HL-60/S4 treated with phorbol 12-myristate 13-acetate at 8.2 ng/mL for 4 days and 3 days (cell line): ENCODE results near the gene TBC1D16.
"Not testable (repeated sequence)": the region's sequence is repeated elsewhere in the genome, so short reads cannot be mapped to it uniquely, and the experiment has no call there.

Experiments
- in situ Hi-C: fragments of 300-500 bp; cut with MboI; formaldehyde crosslinking; loops from 2 replicates; pipeline ENCODE4 v1.15.0; 2022; ENCODE audit warnings: low sequenced_read_pairs

The TBC1D16 gene

GRCh38 chr17:79915850-79916430, 119.7 kb downstream of the TBC1D16 start:
- in situ Hi-C loops = no loop called here

GRCh38 chr17:79914813-79915740, 120.6 kb downstream of the TBC1D16 start:
- in situ Hi-C loops = no loop called here

DNA sequence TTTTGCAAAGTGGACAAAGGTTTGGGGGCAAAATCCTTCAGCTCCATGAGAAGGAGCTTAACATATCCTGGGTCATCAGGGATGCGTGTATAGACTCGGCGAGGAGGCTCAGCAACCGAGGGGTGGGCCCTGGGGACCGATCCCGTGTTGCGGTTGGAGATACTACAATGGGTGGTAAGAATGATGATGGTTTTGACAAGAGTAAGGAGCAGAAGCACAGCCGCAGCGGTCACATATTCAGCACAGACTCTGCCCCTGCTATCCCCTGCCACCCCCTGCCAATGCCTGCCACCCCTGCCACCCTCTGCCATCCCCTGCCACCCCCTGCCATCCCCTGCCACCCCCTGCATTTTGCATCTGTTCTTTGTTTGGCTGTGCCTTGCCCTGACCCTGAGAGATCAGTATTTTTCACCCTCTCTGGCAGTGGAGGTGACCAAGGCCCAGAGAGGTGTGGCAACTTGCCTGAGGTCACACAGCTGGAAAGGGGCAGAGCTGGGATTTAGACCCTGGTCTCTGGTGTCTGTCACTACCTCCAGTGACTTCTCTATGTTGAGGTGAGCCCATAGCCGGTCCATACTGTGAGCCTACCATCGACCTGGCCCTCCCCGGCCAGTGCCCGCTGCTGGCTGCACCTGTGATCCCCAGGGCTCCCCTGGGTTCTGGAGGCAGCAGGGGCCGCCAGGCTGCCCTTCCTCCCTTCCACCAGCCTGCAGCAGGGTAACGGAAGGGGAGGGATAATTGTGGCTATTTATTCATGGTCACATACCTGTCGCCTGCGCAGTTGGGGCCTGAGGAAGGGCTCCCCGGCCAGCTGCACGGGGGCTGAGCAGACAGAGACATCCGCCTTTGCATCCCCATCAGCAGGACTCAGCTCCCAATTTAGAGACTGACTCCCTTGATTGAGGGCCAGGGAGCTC, 121.5 kb downstream of the TBC1D16 start:
- in situ Hi-C loops = no loop called here

DNA sequence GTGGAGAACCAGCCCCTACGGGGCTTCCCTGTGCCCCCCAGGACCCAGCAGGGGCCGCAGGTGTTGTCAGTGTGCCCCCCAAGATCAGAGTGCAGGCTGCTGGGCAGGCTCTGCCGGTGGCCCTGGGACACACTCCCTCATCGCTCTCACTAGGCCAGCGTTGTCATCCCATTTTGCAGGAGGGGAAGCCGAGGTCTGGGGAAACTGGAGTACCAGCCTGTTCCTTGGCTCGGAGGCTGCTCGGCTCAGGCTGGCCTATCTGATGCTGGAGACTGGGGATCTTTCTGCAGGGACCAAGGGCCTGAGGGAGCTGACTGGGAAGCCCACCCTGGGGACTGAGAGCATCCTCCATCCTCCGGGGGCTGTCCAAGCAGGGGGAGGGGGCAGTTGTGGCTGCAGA, 122.2 kb downstream of the TBC1D16 start:
- in situ Hi-C loops = no loop called here

GRCh38 chr17:79912552-79913330, 122.9 kb downstream of the TBC1D16 start:
- in situ Hi-C loops = no loop called here

DNA sequence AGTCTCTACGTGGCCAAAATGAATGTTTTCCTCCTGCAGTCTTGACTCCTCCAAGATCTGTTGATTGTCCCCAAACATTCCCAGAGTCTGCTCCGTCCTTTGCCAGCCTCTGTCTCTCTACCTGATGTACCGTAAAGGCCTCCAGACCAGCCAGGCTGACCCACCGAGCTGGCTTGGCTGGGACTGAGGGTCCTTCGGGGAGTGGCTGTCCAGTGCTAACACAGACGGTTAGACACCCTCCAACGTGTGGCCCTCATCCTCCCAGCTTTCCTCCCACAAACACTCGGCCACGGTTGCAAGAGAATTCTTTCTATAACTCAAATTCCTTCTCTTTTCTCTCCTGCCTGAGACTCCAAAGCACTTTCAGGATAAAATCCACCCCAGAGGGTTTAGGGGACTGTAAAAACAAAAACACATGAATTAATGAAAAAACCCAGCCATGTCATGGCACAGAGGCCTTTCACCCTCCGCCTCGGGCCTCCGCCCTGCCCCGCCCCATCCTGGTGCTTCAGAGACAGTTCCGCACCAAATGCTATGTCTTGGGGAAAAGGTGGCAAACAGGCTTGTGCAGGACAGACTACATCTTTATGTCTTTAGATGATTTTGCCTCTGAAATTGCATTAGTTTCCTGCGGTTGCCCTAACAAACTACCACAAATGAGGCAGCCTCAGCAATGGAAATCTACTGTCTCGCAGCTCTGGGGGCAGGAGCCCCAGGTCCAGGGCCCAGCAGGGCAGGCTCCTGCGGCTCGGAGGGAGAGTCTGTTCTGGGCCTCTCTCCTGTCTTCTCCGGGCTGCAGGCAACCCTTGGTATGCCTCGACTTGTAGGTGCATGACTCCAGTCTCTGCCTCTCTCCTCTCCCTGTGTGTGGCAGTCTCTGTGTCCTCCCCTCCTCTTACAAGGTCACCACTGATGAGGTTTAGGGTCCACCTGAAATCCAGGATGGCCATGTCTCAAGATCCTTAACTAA, 124.0 kb downstream of the TBC1D16 start:
- in situ Hi-C loops = no loop called here

DNA sequence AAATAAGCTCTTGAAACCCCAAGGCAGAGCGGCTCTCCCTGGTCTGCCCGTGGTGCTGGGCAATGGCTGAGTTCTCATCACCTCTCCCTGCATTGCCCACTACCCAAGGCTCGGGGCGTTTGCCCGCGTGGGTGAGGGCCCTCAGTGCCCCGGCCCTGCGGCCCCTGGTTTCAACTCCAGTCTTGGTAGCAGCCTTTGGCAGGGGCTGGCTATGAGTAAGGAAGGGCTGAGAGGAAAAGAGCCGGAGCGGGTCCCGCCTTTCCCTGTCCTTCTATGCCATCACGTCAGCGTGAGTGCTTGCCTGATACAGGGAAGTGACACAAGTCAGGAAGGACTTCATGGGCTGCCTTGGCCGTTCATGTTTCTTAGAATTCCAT, 124.7 kb downstream of the TBC1D16 start:
- in situ Hi-C loops = no loop called here

GRCh38 chr17:79909121-79909520, 126.6 kb downstream of the TBC1D16 start:
- in situ Hi-C loops = no loop called here

GRCh38 chr17:79907850-79908249, 127.8 kb downstream of the TBC1D16 start:
- in situ Hi-C loops = no loop called here

- in situ Hi-C loops = no loop called here
Measured at GRCh38 chr17:79907217-79907715, 128.4 kb downstream of the TBC1D16 start.

DNA sequence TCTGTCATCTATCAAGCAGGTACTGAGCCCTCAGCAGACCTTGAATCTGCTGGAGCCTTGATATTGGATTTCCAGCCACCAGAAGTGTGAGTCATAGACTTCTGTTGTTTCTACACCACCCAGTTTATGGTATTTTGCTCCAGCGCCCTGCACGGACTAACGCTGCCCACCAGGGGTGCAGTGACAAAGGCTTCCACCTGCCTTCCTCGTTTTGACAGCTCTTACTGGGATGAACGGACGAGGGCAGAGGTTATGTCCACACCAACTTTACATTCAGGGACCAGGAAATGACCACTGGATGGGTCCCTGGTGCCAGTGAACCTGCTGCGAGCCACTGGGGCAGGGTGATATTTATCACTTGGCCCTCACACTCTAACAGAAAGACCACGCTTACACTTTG, 129.8 kb downstream of the TBC1D16 start:
- in situ Hi-C loops = no loop called here

GRCh38 chr17:79904865-79905264, 130.8 kb downstream of the TBC1D16 start:
- in situ Hi-C loops = no loop called here

DNA sequence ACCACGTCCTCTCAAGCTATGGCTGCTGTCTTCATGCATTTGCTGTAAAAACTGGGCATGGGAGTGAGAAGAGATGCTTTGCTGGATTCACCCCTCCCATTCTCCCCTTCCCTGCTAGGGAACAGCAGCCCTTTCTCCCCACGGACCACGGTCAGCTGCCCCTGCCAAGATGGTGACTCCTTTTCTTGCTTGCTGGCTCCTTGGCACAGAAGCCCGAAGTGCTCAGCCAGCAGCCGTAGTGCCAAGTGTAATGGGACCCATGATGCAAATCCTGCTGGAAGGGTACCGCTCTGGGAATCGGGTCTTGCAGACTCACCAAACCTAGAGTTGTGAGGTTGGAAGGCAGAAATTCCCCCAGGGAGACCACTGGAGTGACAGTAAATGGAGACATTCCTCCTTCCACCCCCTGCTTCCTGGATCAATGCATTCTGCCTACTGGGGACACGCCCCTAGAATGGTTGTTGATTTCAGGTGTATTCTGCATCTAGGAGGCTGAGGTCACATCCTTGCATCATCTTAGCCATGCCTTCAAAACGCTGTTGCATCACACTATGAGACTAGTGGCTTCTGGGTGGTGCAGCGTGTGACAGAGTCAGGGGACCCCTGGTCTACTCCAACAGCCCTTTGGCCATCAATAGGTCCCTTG, 133.4 kb downstream of the TBC1D16 start:
- in situ Hi-C loops = no loop called here

DNA sequence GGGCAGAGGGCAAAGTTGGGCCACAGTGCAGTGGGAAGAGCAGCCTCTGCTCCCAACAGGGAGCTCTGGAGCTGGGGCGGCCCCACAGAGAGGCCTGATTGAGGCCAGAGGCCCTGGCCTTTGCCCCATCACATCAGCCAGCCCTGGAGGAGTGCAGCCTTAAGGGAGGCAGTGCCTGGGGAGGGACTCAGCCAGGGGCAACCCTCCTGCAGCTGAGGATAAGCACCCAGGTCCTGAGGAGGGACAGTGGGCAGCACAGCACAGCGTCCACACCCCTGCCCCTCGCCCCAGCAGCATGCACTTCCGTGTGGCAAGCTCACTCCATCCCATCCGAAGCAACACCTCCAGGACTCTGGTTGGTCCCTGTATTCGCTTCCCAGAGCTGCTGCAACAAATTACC, 134.5 kb downstream of the TBC1D16 start:
- in situ Hi-C loops = no loop called here

DNA sequence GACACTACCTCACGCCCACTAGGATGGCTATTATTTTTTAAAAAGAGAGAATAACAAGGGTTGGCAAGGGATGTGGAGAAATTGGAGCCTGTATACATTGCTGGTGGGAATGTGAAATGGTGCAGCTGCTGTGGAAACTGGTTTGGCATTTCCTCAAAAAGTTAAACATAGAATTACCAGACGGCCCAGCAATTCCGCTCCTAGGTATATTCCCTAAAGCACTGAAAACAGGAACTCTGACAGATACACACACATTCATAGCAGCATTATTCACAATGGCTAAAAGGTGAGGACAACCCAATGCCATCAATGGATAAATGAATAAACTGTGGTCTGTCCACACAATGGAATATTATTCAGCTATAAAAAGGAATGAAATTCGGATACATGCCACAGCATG, 136.1 kb downstream of the TBC1D16 start:
- in situ Hi-C loops = no loop called here

GRCh38 chr17:79897243-79898063, 138.2 kb downstream of the TBC1D16 start:
- in situ Hi-C loops = no loop called here

- in situ Hi-C loops = not testable (repeated sequence)
Measured at GRCh38 chr17:79893457-79893856, 142.2 kb downstream of the TBC1D16 start.
